Skeletal muscle satellite cell (primary cell): Measurements from ENCODE around the gene NOS3.

Experiments
- H3K27me3 ChIP-seq: 2 replicates; pipeline ENCODE4 v1.7.0; 2013; ENCODE audit warnings: low read length; ENCODE audit not compliant: control insufficient read depth, insufficient read depth
- H3K36me3 ChIP-seq: 2 replicates; pipeline ENCODE4 v1.7.0; 2013; ENCODE audit warnings: mild to moderate bottlenecking, control low read depth, low read length; ENCODE audit not compliant: insufficient read depth
- H3K4me1 ChIP-seq: 2 replicates; pipeline ENCODE4 v1.7.0; 2013; ENCODE audit warnings: low read length; ENCODE audit not compliant: control insufficient read depth, insufficient read depth
- H3K4me2 ChIP-seq: 2 replicates; pipeline ENCODE4 v1.7.0; 2013; ENCODE audit warnings: mild to moderate bottlenecking, low read length
- H3K4me3 ChIP-seq: 2 replicates; pipeline ENCODE4 v1.7.0; 2013; ENCODE audit warnings: low read length
- H3K9ac ChIP-seq: 2 replicates; pipeline ENCODE4 v1.7.0; 2013; ENCODE audit warnings: mild to moderate bottlenecking, low read depth, low read length, moderate library complexity
- H3K9me3 ChIP-seq: replicated peaks from 2 replicates; pipeline ENCODE4 v1.7.0; 2013; ENCODE audit warnings: mild to moderate bottlenecking, control low read depth, low read length

NOS3 gene

DNA sequence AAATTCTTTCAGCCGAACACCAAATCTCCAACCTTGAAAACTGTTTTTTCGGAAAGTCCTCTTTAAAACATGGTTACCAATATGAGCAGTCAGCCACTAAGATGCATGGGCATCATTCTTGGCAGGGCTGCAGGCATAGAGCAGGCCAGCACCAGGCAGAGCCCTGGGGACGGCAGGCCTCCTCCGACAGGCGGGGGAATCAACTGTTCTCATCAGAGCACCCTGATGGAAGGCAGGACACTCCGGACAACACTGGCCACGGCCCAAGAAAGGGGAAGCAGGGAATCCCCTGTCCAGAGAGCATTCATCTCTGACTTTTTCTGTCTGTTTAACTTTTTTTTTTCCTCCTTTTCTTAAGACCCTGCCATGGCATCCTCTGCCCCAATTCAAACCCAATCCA, 1.4 kb upstream of the NOS3 start:
- Histone ChIP-seq H3K27me3 (peaks cover 29% of the 10 kb centered on the region), H3K4me3 (no peak overlapping the region), H3K36me3 (no peaks in the 10 kb centered on the region), H3K9me3 (no peaks in the 10 kb centered on the region), H3K9ac (no peak overlapping the region), H3K4me1 (no peaks in the 10 kb centered on the region), H3K4me2 (no peak overlapping the region)

DNA sequence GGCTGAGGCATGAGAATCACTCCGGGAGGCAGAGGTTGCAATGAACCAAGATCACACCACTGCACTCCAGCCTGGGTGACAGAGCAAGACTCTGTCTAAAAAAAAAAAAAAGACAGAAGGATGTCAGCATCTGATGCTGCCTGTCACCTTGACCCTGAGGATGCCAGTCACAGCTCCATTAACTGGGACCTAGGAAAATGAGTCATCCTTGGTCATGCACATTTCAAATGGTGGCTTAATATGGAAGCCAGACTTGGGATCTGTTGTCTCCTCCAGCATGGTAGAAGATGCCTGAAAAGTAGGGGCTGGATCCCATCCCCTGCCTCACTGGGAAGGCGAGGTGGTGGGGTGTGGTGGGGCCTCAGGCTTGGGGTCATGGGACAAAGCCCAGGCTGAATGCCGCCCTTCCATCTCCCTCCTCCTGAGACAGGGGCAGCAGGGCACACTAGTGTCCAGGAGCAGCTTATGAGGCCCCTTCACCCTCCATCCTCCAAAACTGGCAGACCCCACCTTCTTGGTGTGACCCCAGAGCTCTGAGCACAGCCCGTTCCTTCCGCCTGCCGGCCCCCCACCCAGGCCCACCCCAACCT, 1.3 kb downstream of the NOS3 start:
- H3K4me1 ChIP-seq, result no peaks in the 10 kb centered on the region
- no peak overlapping the region for H3K4me3 ChIP-seq
- peaks cover 29% of the 10 kb centered on the region for H3K27me3 ChIP-seq
- H3K36me3 ChIP-seq, result no peaks in the 10 kb centered on the region
- no peaks in the 10 kb centered on the region for H3K9me3 ChIP-seq
- H3K4me2 ChIP-seq, result no peak overlapping the region
- H3K9ac ChIP-seq, result no peak overlapping the region

DNA sequence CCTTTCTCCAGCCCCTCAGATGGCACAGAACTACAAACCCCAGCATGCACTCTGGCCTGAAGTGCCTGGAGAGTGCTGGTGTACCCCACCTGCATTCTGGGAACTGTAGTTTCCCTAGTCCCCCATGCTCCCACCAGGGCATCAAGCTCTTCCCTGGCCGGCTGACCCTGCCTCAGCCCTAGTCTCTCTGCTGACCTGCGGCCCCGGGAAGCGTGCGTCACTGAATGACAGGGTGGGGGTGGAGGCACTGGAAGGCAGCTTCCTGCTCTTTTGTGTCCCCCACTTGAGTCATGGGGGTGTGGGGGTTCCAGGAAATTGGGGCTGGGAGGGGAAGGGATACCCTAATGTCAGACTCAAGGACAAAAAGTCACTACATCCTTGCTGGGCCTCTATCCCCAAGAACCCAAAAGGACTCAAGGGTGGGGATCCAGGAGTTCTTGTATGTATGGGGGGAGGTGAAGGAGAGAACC, 2.1 kb downstream of the NOS3 start:
- Histone ChIP-seq H3K4me3 (no peak overlapping the region), H3K9me3 (no peaks in the 10 kb centered on the region), H3K9ac (no peak overlapping the region), H3K36me3 (no peaks in the 10 kb centered on the region), H3K4me2 (no peak overlapping the region), H3K27me3 (peaks cover 24% of the 10 kb centered on the region), H3K4me1 (no peaks in the 10 kb centered on the region)

DNA sequence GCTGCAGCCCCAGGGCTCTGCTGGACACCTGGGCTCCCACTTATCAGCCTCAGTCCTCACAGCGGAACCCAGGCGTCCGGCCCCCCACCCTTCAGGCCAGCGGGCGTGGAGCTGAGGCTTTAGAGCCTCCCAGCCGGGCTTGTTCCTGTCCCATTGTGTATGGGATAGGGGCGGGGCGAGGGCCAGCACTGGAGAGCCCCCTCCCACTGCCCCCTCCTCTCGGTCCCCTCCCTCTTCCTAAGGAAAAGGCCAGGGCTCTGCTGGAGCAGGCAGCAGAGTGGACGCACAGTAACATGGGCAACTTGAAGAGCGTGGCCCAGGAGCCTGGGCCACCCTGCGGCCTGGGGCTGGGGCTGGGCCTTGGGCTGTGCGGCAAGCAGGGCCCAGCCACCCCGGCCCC, 2.7 kb downstream of the NOS3 start:
- Histone ChIP-seq H3K27me3 (peaks cover 22% of the 10 kb centered on the region), H3K9ac (no peak overlapping the region), H3K4me1 (no peaks in the 10 kb centered on the region)

DNA sequence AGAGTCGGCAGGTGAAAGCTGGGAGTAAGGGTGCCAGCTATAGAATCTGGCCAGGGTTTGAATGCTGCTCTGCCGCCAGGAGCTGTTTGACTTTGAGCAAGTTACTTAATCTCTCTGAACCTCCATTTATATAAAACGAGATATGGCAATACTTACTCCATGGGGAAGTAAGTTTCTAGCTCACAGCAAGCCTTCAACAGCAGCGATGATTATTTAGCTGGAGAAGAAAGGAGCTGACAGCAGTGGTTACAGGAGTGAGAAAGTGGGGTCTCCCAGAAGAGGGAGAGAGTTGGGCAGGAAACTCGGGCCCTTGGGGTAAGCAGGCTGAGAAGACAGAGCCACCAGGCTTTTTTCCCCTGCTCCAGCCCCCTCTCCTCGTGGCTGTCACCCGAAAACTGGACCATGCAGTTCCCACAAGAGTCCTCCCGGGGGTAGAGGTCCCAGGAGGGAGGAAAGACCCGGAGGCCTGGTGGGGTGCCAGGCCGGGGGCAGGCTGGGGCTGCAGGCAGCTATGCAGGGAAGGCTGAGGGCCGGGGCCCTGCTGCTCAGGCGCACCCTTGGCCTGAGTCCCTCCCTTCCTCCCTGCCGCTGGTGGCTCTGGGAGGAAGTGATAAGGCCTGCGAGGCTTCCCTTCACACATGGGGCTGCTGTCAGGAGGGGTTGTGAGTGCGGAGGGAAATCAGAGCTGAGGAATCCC, 3.5 kb downstream of the NOS3 start:
- H3K4me2 ChIP-seq, result no peak overlapping the region
- H3K27me3 ChIP-seq, result peaks cover 16% of the 10 kb centered on the region
- no peaks in the 10 kb centered on the region for H3K36me3 ChIP-seq
- no peaks in the 10 kb centered on the region for H3K9me3 ChIP-seq
- no peaks in the 10 kb centered on the region for H3K4me1 ChIP-seq
- no peak overlapping the region for H3K4me3 ChIP-seq
- H3K9ac ChIP-seq, result no peak overlapping the region

More for the DNA sequence above, 2.7 kb downstream of the NOS3 start:
- Histone ChIP-seq H3K9me3 (no peaks in the 10 kb centered on the region), H3K4me3 (no peak overlapping the region), H3K36me3 (no peaks in the 10 kb centered on the region), H3K4me2 (no peak overlapping the region)

DNA sequence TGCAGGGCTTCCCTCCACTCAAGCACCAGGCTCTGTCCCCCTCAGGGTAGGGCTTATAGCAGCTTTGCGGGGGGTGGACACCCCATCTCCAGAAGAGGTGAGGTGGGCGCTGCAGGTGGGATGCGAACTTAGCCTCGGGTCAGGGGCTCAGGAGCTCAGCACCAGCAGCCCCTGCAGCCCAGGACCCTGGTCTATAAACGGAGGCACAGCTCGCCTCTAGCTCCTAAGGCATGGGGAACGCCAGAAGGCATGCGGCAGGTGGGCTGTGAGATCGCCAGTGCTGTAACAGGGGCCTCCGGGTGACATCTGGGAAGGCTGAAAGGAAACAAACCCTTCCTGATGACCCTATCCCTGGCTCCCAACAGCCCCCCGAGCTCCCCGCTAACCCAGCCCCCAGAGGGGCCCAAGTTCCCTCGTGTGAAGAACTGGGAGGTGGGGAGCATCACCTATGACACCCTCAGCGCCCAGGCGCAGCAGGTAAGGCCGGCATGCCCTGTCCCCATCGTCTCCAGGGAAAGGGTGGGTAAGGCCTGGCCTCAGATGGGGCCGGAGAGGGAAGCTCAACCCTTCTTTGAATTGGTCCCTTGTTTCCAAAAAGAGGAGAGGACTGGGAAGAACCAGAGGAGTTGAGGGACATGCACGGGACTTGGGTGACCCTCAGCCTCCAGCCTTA, 4.2 kb downstream of the NOS3 start:
- Histone ChIP-seq H3K9ac (no peak overlapping the region), H3K4me2 (no peak overlapping the region), H3K4me3 (no peak overlapping the region), H3K27me3 (peaks cover 10% of the 10 kb centered on the region), H3K9me3 (no peaks in the 10 kb centered on the region), H3K36me3 (no peaks in the 10 kb centered on the region), H3K4me1 (no peaks in the 10 kb centered on the region)

DNA sequence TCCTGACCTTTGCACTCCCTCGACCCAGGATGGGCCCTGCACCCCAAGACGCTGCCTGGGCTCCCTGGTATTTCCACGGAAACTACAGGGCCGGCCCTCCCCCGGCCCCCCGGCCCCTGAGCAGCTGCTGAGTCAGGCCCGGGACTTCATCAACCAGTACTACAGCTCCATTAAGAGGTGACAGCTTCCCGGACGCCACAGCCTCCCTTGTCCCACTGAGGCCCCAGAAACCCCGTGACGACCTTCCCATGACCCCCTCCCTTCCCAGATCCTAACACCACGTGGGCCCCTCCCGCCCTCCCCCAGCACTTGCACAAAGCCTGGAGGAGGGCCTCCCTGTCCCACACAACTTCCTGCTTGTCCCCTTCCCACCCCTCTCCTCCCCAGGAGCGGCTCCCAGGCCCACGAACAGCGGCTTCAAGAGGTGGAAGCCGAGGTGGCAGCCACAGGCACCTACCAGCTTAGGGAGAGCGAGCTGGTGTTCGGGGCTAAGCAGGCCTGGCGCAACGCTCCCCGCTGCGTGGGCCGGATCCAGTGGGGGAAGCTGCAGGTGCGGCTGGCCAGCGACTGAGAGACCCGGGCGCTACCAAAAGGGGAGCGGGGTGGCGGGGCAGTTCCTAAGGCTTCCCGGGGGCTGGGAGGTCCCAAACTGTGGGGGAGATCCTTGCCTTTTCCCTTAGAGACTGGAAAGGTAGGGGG, 5.7 kb downstream of the NOS3 start:
- H3K9ac ChIP-seq, result no peak overlapping the region
- no peaks in the 10 kb centered on the region for H3K4me1 ChIP-seq

DNA sequence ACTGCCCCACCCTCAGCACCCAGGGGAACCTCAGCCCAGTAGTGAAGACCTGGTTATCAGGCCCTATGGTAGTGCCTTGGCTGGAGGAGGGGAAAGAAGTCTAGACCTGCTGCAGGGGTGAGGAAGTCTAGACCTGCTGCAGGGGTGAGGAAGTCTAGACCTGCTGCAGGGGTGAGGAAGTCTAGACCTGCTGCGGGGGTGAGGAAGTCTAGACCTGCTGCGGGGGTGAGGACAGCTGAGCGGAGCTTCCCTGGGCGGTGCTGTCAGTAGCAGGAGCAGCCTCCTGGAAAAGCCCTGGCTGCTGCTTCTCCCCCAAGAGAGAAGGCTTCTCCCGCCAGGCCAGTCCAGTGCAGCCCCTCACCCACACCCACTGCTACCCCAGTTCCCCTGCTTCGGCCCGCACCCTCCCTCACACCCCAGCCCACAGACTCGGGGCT, 6.3 kb downstream of the NOS3 start:
- Histone ChIP-seq H3K9ac (no peak overlapping the region), H3K4me1 (no peaks in the 10 kb centered on the region), H3K36me3 (no peaks in the 10 kb centered on the region), H3K27me3 (peaks cover 4% of the 10 kb centered on the region), H3K4me2 (no peak overlapping the region), H3K4me3 (no peak overlapping the region), H3K9me3 (no peaks in the 10 kb centered on the region)

More for the DNA sequence above, 5.7 kb downstream of the NOS3 start:
- Histone ChIP-seq H3K27me3 (peaks cover 4% of the 10 kb centered on the region), H3K4me3 (no peak overlapping the region), H3K4me2 (no peak overlapping the region), H3K9me3 (no peaks in the 10 kb centered on the region), H3K36me3 (no peaks in the 10 kb centered on the region)

DNA sequence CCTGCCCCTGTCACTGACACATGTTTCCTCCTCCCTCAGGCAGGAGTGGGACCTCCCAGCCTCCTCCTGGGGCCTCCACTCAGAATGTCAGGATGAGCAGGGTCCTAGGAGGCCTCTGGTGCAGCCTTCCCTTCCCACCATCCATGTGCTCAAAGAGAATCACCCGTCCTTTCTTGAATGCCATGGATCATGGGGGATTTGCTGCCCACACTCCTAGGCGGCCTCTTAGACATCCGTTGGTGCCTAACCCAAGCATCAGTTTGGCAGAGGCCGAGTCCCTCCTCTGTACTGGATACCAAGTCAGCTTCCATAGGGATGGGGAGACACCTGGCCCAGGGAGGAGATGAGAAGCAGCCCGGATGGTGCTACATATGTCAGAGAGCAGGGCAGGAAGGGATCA, 7.0 kb downstream of the NOS3 start:
- Histone ChIP-seq H3K36me3 (no peaks in the 10 kb centered on the region), H3K9ac (no peak overlapping the region), H3K4me3 (no peak overlapping the region), H3K27me3 (peaks cover 4% of the 10 kb centered on the region), H3K4me1 (no peaks in the 10 kb centered on the region), H3K4me2 (no peak overlapping the region), H3K9me3 (no peaks in the 10 kb centered on the region)

DNA sequence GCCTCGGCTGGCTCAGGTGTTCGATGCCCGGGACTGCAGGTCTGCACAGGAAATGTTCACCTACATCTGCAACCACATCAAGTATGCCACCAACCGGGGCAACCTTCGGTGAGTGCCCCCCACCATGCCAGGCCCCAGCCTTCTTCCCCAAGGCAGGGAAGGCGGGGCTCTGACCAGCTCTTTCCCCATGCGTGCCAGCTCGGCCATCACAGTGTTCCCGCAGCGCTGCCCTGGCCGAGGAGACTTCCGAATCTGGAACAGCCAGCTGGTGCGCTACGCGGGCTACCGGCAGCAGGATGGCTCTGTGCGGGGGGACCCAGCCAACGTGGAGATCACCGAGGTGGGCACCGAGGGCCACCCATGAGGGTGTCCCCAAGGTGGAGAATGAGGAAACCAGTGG, 7.5 kb downstream of the NOS3 start:
- H3K4me1 ChIP-seq, result no peaks in the 10 kb centered on the region
- H3K27me3 ChIP-seq, result peaks cover 4% of the 10 kb centered on the region
- H3K36me3 ChIP-seq, result no peaks in the 10 kb centered on the region
- no peaks in the 10 kb centered on the region for H3K9me3 ChIP-seq
- H3K4me3 ChIP-seq, result no peak overlapping the region
- no peak overlapping the region for H3K9ac ChIP-seq
- no peak overlapping the region for H3K4me2 ChIP-seq

DNA sequence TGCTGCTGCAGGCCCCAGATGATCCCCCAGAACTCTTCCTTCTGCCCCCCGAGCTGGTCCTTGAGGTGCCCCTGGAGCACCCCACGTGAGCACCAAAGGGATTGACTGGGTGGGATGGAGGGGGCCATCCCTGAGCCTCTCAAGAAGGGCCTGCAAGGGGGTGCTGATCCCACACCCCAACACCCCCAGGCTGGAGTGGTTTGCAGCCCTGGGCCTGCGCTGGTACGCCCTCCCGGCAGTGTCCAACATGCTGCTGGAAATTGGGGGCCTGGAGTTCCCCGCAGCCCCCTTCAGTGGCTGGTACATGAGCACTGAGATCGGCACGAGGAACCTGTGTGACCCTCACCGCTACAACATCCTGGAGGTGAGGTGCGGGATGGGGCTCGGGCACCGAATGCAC, 8.2 kb downstream of the NOS3 start:
- Histone ChIP-seq H3K36me3 (no peaks in the 10 kb centered on the region), H3K4me1 (no peaks in the 10 kb centered on the region), H3K9ac (no peak overlapping the region), H3K4me3 (no peak overlapping the region), H3K4me2 (no peak overlapping the region), H3K27me3 (peaks cover 4% of the 10 kb centered on the region), H3K9me3 (no peaks in the 10 kb centered on the region)
